ENCODE data around the gene DCTN2. TPM values are rescaled to one million over a fixed set of nuclear protein-coding genes. Genes with fewer than 3 reads are reported as not detected.

The DCTN2 gene
- total and polyA plus RNA-seq, 4 donors = 122 to 159 (median 133) TPM

GRCh38 chr12:57539134-57539768 lies 7.7 kb downstream of the DCTN2 start:
- WGBS, 2 donors = 72 to 80% methylated on average over 5 of the region's 5 CpGs
- intact Hi-C loops (cut with DNase I) = no loop called here
- Histone ChIP-seq H3K9me3 (ENCODE audit: control insufficient read depth, low read length) (no peaks in the 10 kb centered on the region), H3K27ac (ENCODE audit: low read depth in 1 of 2, low read length in 2 of 2) (no peak overlapping the region), H3K4me1 (ENCODE audit: control insufficient read depth in 1 of 2, insufficient read depth in 2 of 2, low read length in 2 of 2) (no peaks in the 10 kb centered on the region), H3K36me3 (ENCODE audit: control insufficient read depth in 1 of 2, insufficient read depth in 2 of 2, low read length in 1 of 2) (peaks cover 8 to 10% of the 10 kb centered on the region in 2 donors), H3K4me3 (ENCODE audit: low read length in 2 of 2) (no peak overlapping the region), H3K27me3 (ENCODE audit: control insufficient read depth in 1 of 2, insufficient read depth in 2 of 2, low read length in 1 of 2) (no peaks in the 10 kb centered on the region)
- DNase-seq (no peak), ATAC-seq (ENCODE audit: low FRiP score) (no peak)

- DNase-seq (no peak), ATAC-seq (ENCODE audit: low FRiP score) (no peak)
- H3K27ac ChIP-seq (ENCODE audit: low read depth in 1 of 2, low read length in 2 of 2) = no peak overlapping the region
- H3K27me3 ChIP-seq (ENCODE audit: control insufficient read depth in 1 of 2, insufficient read depth in 2 of 2, low read length in 1 of 2) = no peaks in the 10 kb centered on the region
- no peaks in the 10 kb centered on the region for H3K9me3 ChIP-seq (ENCODE audit: control insufficient read depth, low read length)
- no peak overlapping the region for H3K4me3 ChIP-seq (ENCODE audit: low read length in 2 of 2)
- intact Hi-C loops (cut with DNase I) = no loop called here
- H3K4me1 ChIP-seq (ENCODE audit: control insufficient read depth in 1 of 2, insufficient read depth in 2 of 2, low read length in 2 of 2) = no peaks in the 10 kb centered on the region
- WGBS, 2 donors = 95 to 100% methylated on average over 1 of the region's 1 CpG
- H3K36me3 ChIP-seq (ENCODE audit: control insufficient read depth in 1 of 2, insufficient read depth in 2 of 2, low read length in 1 of 2) = peaks cover 12 to 23% of the 10 kb centered on the region in 2 donors
Measured at GRCh38 chr12:57536597-57536942, 10.4 kb downstream of the DCTN2 start.

GRCh38 chr12:57535764-57536596 lies 11.0 kb downstream of the DCTN2 start:
- ATAC-seq (ENCODE audit: low FRiP score) (no peak), DNase-seq (no peak)
- WGBS, 2 donors = 70 to 75% methylated on average over 6 of the region's 6 CpGs
- peaks cover 10 to 23% of the 10 kb centered on the region in 2 donors for H3K36me3 ChIP-seq (ENCODE audit: control insufficient read depth in 1 of 2, insufficient read depth in 2 of 2, low read length in 1 of 2)
- H3K4me3 ChIP-seq (ENCODE audit: low read length in 2 of 2) = no peak overlapping the region
- no peaks in the 10 kb centered on the region for H3K27me3 ChIP-seq (ENCODE audit: control insufficient read depth in 1 of 2, insufficient read depth in 2 of 2, low read length in 1 of 2)
- no peaks in the 10 kb centered on the region for H3K4me1 ChIP-seq (ENCODE audit: control insufficient read depth in 1 of 2, insufficient read depth in 2 of 2, low read length in 2 of 2)
- H3K9me3 ChIP-seq (ENCODE audit: control insufficient read depth, low read length) = no peaks in the 10 kb centered on the region
- intact Hi-C loops (cut with DNase I) = no loop called here
- no peak overlapping the region for H3K27ac ChIP-seq (ENCODE audit: low read depth in 1 of 2, low read length in 2 of 2)

- no peak for ATAC-seq (ENCODE audit: low FRiP score)
- peaks cover 10 to 23% of the 10 kb centered on the region in 2 donors for H3K36me3 ChIP-seq (ENCODE audit: control insufficient read depth in 1 of 2, insufficient read depth in 2 of 2, low read length in 1 of 2)
- no peaks in the 10 kb centered on the region for H3K4me1 ChIP-seq (ENCODE audit: control insufficient read depth in 1 of 2, insufficient read depth in 2 of 2, low read length in 2 of 2)
- no peak overlapping the region for H3K27ac ChIP-seq (ENCODE audit: low read depth in 1 of 2, low read length in 2 of 2)
- intact Hi-C loops (cut with DNase I) = no loop called here
- 86 to 90% methylated on average over 3 of the region's 3 CpGs for WGBS, 2 donors
- H3K4me3 ChIP-seq (ENCODE audit: low read length in 2 of 2) = no peak overlapping the region
- H3K27me3 ChIP-seq (ENCODE audit: control insufficient read depth in 1 of 2, insufficient read depth in 2 of 2, low read length in 1 of 2) = no peaks in the 10 kb centered on the region
- no peak for DNase-seq
- no peaks in the 10 kb centered on the region for H3K9me3 ChIP-seq (ENCODE audit: control insufficient read depth, low read length)
Measured at GRCh38 chr12:57534991-57535543, 11.9 kb downstream of the DCTN2 start.

- Histone ChIP-seq H3K36me3 (ENCODE audit: control insufficient read depth in 1 of 2, insufficient read depth in 2 of 2, low read length in 1 of 2) (peaks cover 7 to 23% of the 10 kb centered on the region in 2 donors), H3K27ac (ENCODE audit: low read depth in 1 of 2, low read length in 2 of 2) (no peak overlapping the region), H3K4me3 (ENCODE audit: low read length in 2 of 2) (no peak overlapping the region), H3K4me1 (ENCODE audit: control insufficient read depth in 1 of 2, insufficient read depth in 2 of 2, low read length in 2 of 2) (no peaks in the 10 kb centered on the region), H3K9me3 (ENCODE audit: control insufficient read depth, low read length) (no peaks in the 10 kb centered on the region), H3K27me3 (ENCODE audit: control insufficient read depth in 1 of 2, insufficient read depth in 2 of 2, low read length in 1 of 2) (no peaks in the 10 kb centered on the region)
- DNase-seq (no peak), ATAC-seq (ENCODE audit: low FRiP score) (no peak)
- intact Hi-C loops (cut with DNase I) = no loop called here
- WGBS, 2 donors = 93 to 97% methylated on average over 5 of the region's 5 CpGs
Measured at GRCh38 chr12:57534250-57534649, 12.7 kb downstream of the DCTN2 start.

- no peak for DNase-seq
- intact Hi-C loops (cut with DNase I) = no loop called here
- ATAC-seq (ENCODE audit: low FRiP score) = no peak
- H3K27me3 ChIP-seq (ENCODE audit: control insufficient read depth in 1 of 2, insufficient read depth in 2 of 2, low read length in 1 of 2) = no peaks in the 10 kb centered on the region
- H3K27ac ChIP-seq (ENCODE audit: low read depth in 1 of 2, low read length in 2 of 2) = no peak overlapping the region
- H3K36me3 ChIP-seq (ENCODE audit: control insufficient read depth in 1 of 2, insufficient read depth in 2 of 2, low read length in 1 of 2) = peaks cover 7 to 20% of the 10 kb centered on the region in 2 donors
- H3K9me3 ChIP-seq (ENCODE audit: control insufficient read depth, low read length) = no peaks in the 10 kb centered on the region
- H3K4me3 ChIP-seq (ENCODE audit: low read length in 2 of 2) = no peak overlapping the region
- H3K4me1 ChIP-seq (ENCODE audit: control insufficient read depth in 1 of 2, insufficient read depth in 2 of 2, low read length in 2 of 2) = no peaks in the 10 kb centered on the region
- WGBS, 2 donors = 91 to 93% methylated on average over 8 of the region's 8 CpGs
Measured at GRCh38 chr12:57533108-57533507, 13.9 kb downstream of the DCTN2 start.

GRCh38 chr12:57531836-57532235 lies 15.2 kb downstream of the DCTN2 start:
- Histone ChIP-seq H3K36me3 (ENCODE audit: control insufficient read depth in 1 of 2, insufficient read depth in 2 of 2, low read length in 1 of 2) (peaks cover 5 to 20% of the 10 kb centered on the region in 2 donors), H3K27me3 (ENCODE audit: control insufficient read depth in 1 of 2, insufficient read depth in 2 of 2, low read length in 1 of 2) (no peaks in the 10 kb centered on the region), H3K4me3 (ENCODE audit: low read length in 2 of 2) (no peak overlapping the region), H3K27ac (ENCODE audit: low read depth in 1 of 2, low read length in 2 of 2) (no peak overlapping the region), H3K4me1 (ENCODE audit: control insufficient read depth in 1 of 2, insufficient read depth in 2 of 2, low read length in 2 of 2) (no peaks in the 10 kb centered on the region), H3K9me3 (ENCODE audit: control insufficient read depth, low read length) (no peaks in the 10 kb centered on the region)
- no peak for DNase-seq
- no peak for ATAC-seq (ENCODE audit: low FRiP score)
- intact Hi-C loops (cut with DNase I) = no loop called here
- 68 to 71% methylated on average over 1 of the region's 1 CpG for WGBS, 2 donors

GRCh38 chr12:57530396-57531142 lies 16.4 kb downstream of the DCTN2 start:
- Histone ChIP-seq H3K4me3 (ENCODE audit: low read length in 2 of 2) (no peak overlapping the region), H3K27me3 (ENCODE audit: control insufficient read depth in 1 of 2, insufficient read depth in 2 of 2, low read length in 1 of 2) (no peaks in the 10 kb centered on the region), H3K36me3 (ENCODE audit: control insufficient read depth in 1 of 2, insufficient read depth in 2 of 2, low read length in 1 of 2) (peaks cover 5 to 22% of the 10 kb centered on the region in 2 donors), H3K9me3 (ENCODE audit: control insufficient read depth, low read length) (no peaks in the 10 kb centered on the region), H3K4me1 (ENCODE audit: control insufficient read depth in 1 of 2, insufficient read depth in 2 of 2, low read length in 2 of 2) (no peaks in the 10 kb centered on the region), H3K27ac (ENCODE audit: low read depth in 1 of 2, low read length in 2 of 2) (no peak overlapping the region)
- intact Hi-C loops (cut with DNase I) = no loop called here
- 68% methylated on average over 5 of the region's 5 CpGs for WGBS, 2 donors
- no peak for ATAC-seq (ENCODE audit: low FRiP score)
- DNase-seq = no peak

Measured in aorta (tissue), 5 donors.